ENCODE measurements around the gene FANCD2.

- TF ChIP-seq CTCF (conservative IDR thresholded peaks at IDR 0.05; ENCODE audit: low read depth, low read length) (no peak), EZH2 (IDR thresholded peaks at IDR 0.05; ENCODE audit: borderline replicate concordance, low read depth, low read length, poor library complexity, severe bottlenecking) (no peak)
These were observed 15.8 kb upstream of the FANCD2 start for GRCh38 chr3:10010421-10010877.
